ENCODE results near the gene RNF26.

DNA sequence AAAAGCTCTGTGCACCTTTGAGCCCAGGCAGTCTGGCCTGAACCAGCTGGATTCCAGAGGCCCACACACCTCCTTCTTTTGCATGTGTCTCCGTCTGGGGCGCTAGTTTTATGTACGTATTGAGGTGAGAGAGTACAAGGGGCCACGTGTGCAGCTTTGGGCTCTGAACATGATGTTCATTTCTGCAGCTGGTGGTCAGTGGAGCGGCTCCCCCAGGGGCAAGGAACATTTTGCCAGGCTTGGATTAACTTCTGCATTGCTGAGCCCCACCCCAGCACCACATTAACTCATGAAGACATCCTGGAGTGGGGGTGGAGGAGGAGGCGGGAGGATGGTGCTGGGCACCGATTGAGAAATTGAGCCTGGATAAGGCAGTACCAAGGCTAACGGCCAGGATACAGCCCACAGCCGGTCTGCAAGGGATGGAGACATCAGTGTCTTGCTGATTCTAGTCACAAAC is 33.4 kb downstream of the RNF26 start:
- TF ChIP-seq, protein P1, sequence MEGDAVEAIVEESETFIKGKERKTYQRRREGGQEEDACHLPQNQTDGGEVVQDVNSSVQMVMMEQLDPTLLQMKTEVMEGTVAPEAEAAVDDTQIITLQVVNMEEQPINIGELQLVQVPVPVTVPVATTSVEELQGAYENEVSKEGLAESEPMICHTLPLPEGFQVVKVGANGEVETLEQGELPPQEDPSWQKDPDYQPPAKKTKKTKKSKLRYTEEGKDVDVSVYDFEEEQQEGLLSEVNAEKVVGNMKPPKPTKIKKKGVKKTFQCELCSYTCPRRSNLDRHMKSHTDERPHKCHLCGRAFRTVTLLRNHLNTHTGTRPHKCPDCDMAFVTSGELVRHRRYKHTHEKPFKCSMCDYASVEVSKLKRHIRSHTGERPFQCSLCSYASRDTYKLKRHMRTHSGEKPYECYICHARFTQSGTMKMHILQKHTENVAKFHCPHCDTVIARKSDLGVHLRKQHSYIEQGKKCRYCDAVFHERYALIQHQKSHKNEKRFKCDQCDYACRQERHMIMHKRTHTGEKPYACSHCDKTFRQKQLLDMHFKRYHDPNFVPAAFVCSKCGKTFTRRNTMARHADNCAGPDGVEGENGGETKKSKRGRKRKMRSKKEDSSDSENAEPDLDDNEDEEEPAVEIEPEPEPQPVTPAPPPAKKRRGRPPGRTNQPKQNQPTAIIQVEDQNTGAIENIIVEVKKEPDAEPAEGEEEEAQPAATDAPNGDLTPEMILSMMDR (IDR thresholded peaks at IDR 0.05; ENCODE audit: low read depth, low read length), result no peak
- TF ChIP-seq POLR2A (IDR thresholded peaks at IDR 0.05; ENCODE audit: extremely low read depth, insufficient read length), result no peak
- TF ChIP-seq, protein P2, sequence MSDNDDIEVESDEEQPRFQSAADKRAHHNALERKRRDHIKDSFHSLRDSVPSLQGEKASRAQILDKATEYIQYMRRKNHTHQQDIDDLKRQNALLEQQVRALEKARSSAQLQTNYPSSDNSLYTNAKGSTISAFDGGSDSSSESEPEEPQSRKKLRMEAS (IDR thresholded peaks at IDR 0.05; ENCODE audit: low read depth, low read length), result peak; percentile 84

All from NB4 (cell line).